PC-9 (cell line): Measurements from ENCODE around the gene OR52E6. TPM values are rescaled to one million over a fixed set of nuclear protein-coding genes. Genes with fewer than 3 reads are reported as not detected.

ENCODE experiments used
- BruUV-seq: library from RNA; stranded (reverse); fragments of 400-500 nt; replicated peaks from 2 replicates; lab custom pipeline; 2021; lab: Mats Ljungman, UMichigan
- CTCF ChIA-PET: fragments of 300-600 bp; sonication (Branson Sonifier 250); formaldehyde crosslinking; loops from one replicate; lab custom pipeline; 2022; ENCODE audit warnings: antibody characterized with exemption; lab: Charles Lee
- POLR2A ChIA-PET: fragments of 300-600 bp; sonication (Branson Sonifier 250); formaldehyde crosslinking; loops from one replicate; lab custom pipeline; 2022; ENCODE audit warnings: antibody characterized with exemption; ENCODE audit not compliant: unreplicated experiment; lab: Charles Lee
- DNase-seq, 2 experiments: peaks; one replicate each; pipeline versions ENCODE4 v3.0.0 to v3.0.0-alpha.2; 2015 to 2022; ENCODE audit warnings: mixed read lengths in 1 of 2
- H2AFZ ChIP-seq: fragments of 200-600 bp; sonication (generic); 2 replicates; pipeline ENCODE4 v1.8.1; 2017; ENCODE audit warnings: antibody characterized with exemption
- H3F3A ChIP-seq: fragments of 200-600 bp; sonication (generic); 2 replicates; pipeline ENCODE4 v1.8.1; 2017; ENCODE audit warnings: antibody characterized with exemption, mild to moderate bottlenecking, low read depth; ENCODE audit not compliant: insufficient read depth
- H3K27ac ChIP-seq: fragments of 200-600 bp; sonication (generic); 2 replicates; pipeline ENCODE4 v1.6.1; 2016; ENCODE audit warnings: mixed run types
- H3K27me3 ChIP-seq: fragments of 200-600 bp; sonication (generic); 2 replicates; pipeline ENCODE4 v1.6.1; 2016; ENCODE audit warnings: low read depth, mixed run types; ENCODE audit not compliant: insufficient read depth
- H3K36me3 ChIP-seq: fragments of 200-600 bp; sonication (generic); 2 replicates; pipeline ENCODE4 v1.6.1; 2016; ENCODE audit warnings: low read depth, mixed run types
- H3K4me1 ChIP-seq: fragments of 200-600 bp; sonication (generic); replicated peaks from 2 replicates; pipeline ENCODE4 v1.6.1; 2016; ENCODE audit warnings: mixed run types; ENCODE audit not compliant: insufficient read depth
- H3K4me2 ChIP-seq: fragments of 200-600 bp; sonication (generic); 2 replicates; pipeline ENCODE4 v1.6.1; 2017; ENCODE audit warnings: mixed run types
- H3K4me3 ChIP-seq: fragments of 200-600 bp; sonication (generic); 2 replicates; pipeline ENCODE4 v1.6.1; 2016; ENCODE audit warnings: mixed run types
- H3K79me2 ChIP-seq: fragments of 200-600 bp; sonication (generic); 2 replicates; pipeline ENCODE4 v1.6.1; 2017; ENCODE audit warnings: low read depth, mixed run types
- H3K9me2 ChIP-seq: fragments of 200-600 bp; sonication (generic); 2 replicates; pipeline ENCODE4 v1.8.1; 2017; ENCODE audit warnings: mild to moderate bottlenecking; ENCODE audit not compliant: insufficient read depth
- H3K9me3 ChIP-seq: fragments of 200-600 bp; sonication (generic); 2 replicates; pipeline ENCODE4 v1.8.1; 2016; ENCODE audit warnings: low read depth; ENCODE audit not compliant: insufficient read depth
- H4K20me1 ChIP-seq: fragments of 200-600 bp; sonication (generic); 2 replicates; pipeline ENCODE4 v1.8.1; 2017; ENCODE audit not compliant: insufficient read depth
- CTCF ChIP-seq: fragments of 200-600 bp; sonication (generic); conservative IDR thresholded peaks from 2 replicates; pipeline ENCODE4 v1.6.1; 2017; ENCODE audit warnings: mixed run types, antibody characterized with exemption, mild to moderate bottlenecking, moderate library complexity
- EZH2 ChIP-seq: fragments of 200-600 bp; sonication (generic); IDR thresholded peaks from 2 replicates; pipeline ENCODE4 v1.8.0; 2017; ENCODE audit warnings: antibody characterized with exemption, low read depth
- intact Hi-C: fragments of 100-400 bp; cut with micrococcal nuclease; formaldehyde crosslinking; loops from one replicate; pipeline ENCODE4 v1.10.0; 2022; ENCODE audit not compliant: unreplicated experiment
- total RNA-seq: library from RNA; stranded (reverse); gene quantifications from 2 replicates; pipeline ENCODE4 v1.2.3, GENCODE V29; 2021

The OR52E6 gene
- total RNA-seq, 1 experiment from 2014 or later, result not detected

GRCh38 chr11:5837695-5838094 lies 4.0 kb downstream of the OR52E6 start:
- H3K4me2 ChIP-seq, result no peak overlapping the region
- H3K9me2 ChIP-seq, result no peaks in the 10 kb centered on the region
- POLR2A ChIA-PET, result no interaction called here
- H3K27ac ChIP-seq, result no peak overlapping the region
- no peaks in the 10 kb centered on the region for H3K79me2 ChIP-seq
- H3K9me3 ChIP-seq, result no peaks in the 10 kb centered on the region
- H4K20me1 ChIP-seq, result no peaks in the 10 kb centered on the region
- H3K27me3 ChIP-seq, result no peaks in the 10 kb centered on the region
- no peak overlapping the region for H2AFZ ChIP-seq
- no peaks in the 10 kb centered on the region for H3F3A ChIP-seq
- CTCF ChIA-PET, result no interaction called here
- DNase-seq, result no peak
- no peaks in the 10 kb centered on the region for H3K36me3 ChIP-seq
- BruUV-seq, result no TSS peak
- H3K4me1 ChIP-seq, result no peaks in the 10 kb centered on the region
- H3K4me3 ChIP-seq, result no peak overlapping the region
- TF ChIP-seq CTCF (no peak), EZH2 (no peak)
- intact Hi-C loops, result no loop called here

GRCh38 chr11:5833446-5833845 lies 8.3 kb downstream of the OR52E6 start:
- CTCF ChIA-PET, result no interaction called here

GRCh38 chr11:5831196-5831829 lies 10.4 kb downstream of the OR52E6 start:
- DNase-seq, result no peak
- no peaks in the 10 kb centered on the region for H3K27me3 ChIP-seq
- no peak overlapping the region for H3K4me2 ChIP-seq
- H3F3A ChIP-seq, result no peaks in the 10 kb centered on the region
- no peak overlapping the region for H2AFZ ChIP-seq
- CTCF ChIA-PET, result no interaction called here
- no peaks in the 10 kb centered on the region for H3K9me2 ChIP-seq
- H3K27ac ChIP-seq, result no peak overlapping the region
- no TSS peak for BruUV-seq
- no peak overlapping the region for H3K4me3 ChIP-seq
- H4K20me1 ChIP-seq, result no peaks in the 10 kb centered on the region
- H3K36me3 ChIP-seq, result no peaks in the 10 kb centered on the region
- H3K79me2 ChIP-seq, result no peaks in the 10 kb centered on the region
- no peaks in the 10 kb centered on the region for H3K4me1 ChIP-seq
- POLR2A ChIA-PET, result no interaction called here
- intact Hi-C loops, result no loop called here
- TF ChIP-seq EZH2 (no peak), CTCF (no peak)
- H3K9me3 ChIP-seq, result no peaks in the 10 kb centered on the region

More at GRCh38 chr11:5833446-5833845, 8.3 kb downstream of the OR52E6 start:
- no peaks in the 10 kb centered on the region for H3K36me3 ChIP-seq
- no peaks in the 10 kb centered on the region for H3K79me2 ChIP-seq
- H3K9me2 ChIP-seq, result no peaks in the 10 kb centered on the region
- H3K4me1 ChIP-seq, result no peaks in the 10 kb centered on the region
- no peak overlapping the region for H2AFZ ChIP-seq
- POLR2A ChIA-PET, result no interaction called here
- no peaks in the 10 kb centered on the region for H3K27me3 ChIP-seq
- TF ChIP-seq CTCF, result no peak
- no peak for TF ChIP-seq EZH2
- H3K4me2 ChIP-seq, result no peak overlapping the region
- H4K20me1 ChIP-seq, result no peaks in the 10 kb centered on the region
- H3K27ac ChIP-seq, result no peak overlapping the region
- H3K9me3 ChIP-seq, result no peaks in the 10 kb centered on the region
- no peaks in the 10 kb centered on the region for H3F3A ChIP-seq
- intact Hi-C loops, result no loop called here
- DNase-seq, result no peak
- H3K4me3 ChIP-seq, result no peak overlapping the region
- no TSS peak for BruUV-seq
